Upper lobe of right lung (tissue), 1 donor: ENCODE data around the gene CFL1. TPM values are rescaled to one million over a fixed set of nuclear protein-coding genes. Genes with fewer than 3 reads are reported as not detected.

Experiments
- ATAC-seq: fragments of 200-7000 bp; cut with Tn5 transposase; one replicate; pipeline ENCODE4 v1.9.1; 2020; ENCODE audit warnings: mild to moderate bottlenecking, moderate library complexity
- DNase-seq: peaks from one replicate; pipeline ENCODE4 v3.0.0-alpha.2; 2020
- H3K27ac ChIP-seq: fragments of 200-600 bp; one replicate; pipeline ENCODE4 v1.8.0; 2022
- H3K27me3 ChIP-seq: fragments of 200-600 bp; one replicate; pipeline ENCODE4 v1.8.0; 2022; ENCODE audit warnings: mild to moderate bottlenecking
- H3K36me3 ChIP-seq: fragments of 200-600 bp; one replicate; pipeline ENCODE4 v1.8.0; 2022
- H3K4me1 ChIP-seq: fragments of 200-600 bp; one replicate; pipeline ENCODE4 v1.8.0; 2022
- H3K4me3 ChIP-seq: fragments of 200-600 bp; one replicate; pipeline ENCODE4 v1.8.0; 2022; ENCODE audit warnings: mild to moderate bottlenecking
- H3K9me3 ChIP-seq: fragments of 200-600 bp; one replicate; pipeline ENCODE4 v1.8.0; 2022
- CTCF ChIP-seq: fragments of 200-600 bp; IDR thresholded peaks from one replicate; pipeline ENCODE4 v1.8.0; 2022; ENCODE audit warnings: antibody characterized with exemption
- intact Hi-C: fragments of 100-400 bp; cut with DNase I; formaldehyde crosslinking; loops from one replicate; pipeline ENCODE4 v1.11.0; 2022
- total RNA-seq: library from RNA; stranded (reverse); fragmentation: NEBNext Ultra II Directional; extraction: Animal tissue kit (Norgen Biotek cat#: 25700); gene quantifications from one replicate; pipeline ENCODE4 v1.2.1, GENCODE V29; 2021
- donor health status: DM: no; HTN: yes; CAD: no; lungs with severe emphysema.

CFL1 gene
- total RNA-seq, 1 donor from 2014 or later, result 608 TPM

- no peaks in the 10 kb centered on the region for H3K9me3 ChIP-seq
- peaks cover 19% of the 10 kb centered on the region for H3K4me1 ChIP-seq
- no peaks in the 10 kb centered on the region for H3K36me3 ChIP-seq
- ATAC-seq (peak; percentile 97), DNase-seq (peak; percentile 97)
- intact Hi-C loops, result no loop called here
- H3K4me3 ChIP-seq, result peak overlapping the region; percentile 59
- H3K27ac ChIP-seq, result peak overlapping the region; percentile 74
- H3K27me3 ChIP-seq, result no peaks in the 10 kb centered on the region
- TF ChIP-seq CTCF, result no peak
These were observed 15.6 kb upstream of the CFL1 start for GRCh38 chr11:65873318-65874156.

DNA sequence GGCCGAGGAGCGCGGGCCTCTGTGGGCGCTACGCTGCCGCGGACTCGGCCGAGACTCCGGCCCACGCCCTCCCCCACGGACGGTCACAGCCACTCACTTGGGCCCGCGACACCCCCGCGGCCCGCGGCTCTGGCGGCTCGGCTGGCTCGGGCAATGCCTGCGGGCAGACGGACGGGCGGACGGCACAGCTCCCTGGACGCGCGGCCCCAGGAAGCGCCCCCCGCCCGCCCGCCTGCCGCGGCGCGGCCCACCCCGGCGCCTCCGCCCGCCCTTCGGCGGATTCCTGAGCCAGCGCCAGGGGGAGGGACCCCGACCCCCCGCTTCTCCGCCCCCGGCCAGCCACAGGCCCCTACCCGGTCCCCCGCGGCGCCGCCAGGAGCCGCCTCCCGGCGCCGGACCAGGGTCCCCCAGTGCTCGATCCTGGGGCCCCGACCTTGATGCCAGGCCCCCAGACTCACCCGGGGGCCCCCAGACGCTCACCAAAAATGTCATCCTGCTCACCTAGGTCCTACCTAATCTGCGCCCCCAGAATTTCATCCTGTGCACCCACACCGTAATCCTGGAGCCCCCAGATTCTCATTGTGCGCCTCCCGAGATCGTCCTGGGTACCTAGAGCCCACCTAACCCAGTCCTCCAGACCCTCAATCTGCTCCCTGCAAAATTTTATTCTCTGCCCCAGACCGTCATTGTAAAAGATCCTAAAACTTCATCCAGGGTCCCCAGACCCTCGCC, 14.8 kb upstream of the CFL1 start, which contains the start of gene EFEMP2:
EFEMP2 (minus strand) TSS at position 215 of the 732 bp plus-strand sequence. CDS start 446 bp downstream, outside the sequence.
- Histone ChIP-seq H3K27ac (peak within 1 kb of the TSS; percentile 74), H3K27me3 (no peaks in the 10 kb centered on the region), H3K36me3 (peaks cover 3% of the 10 kb centered on the region), H3K4me3 (peak within 1 kb of the TSS; percentile 59), H3K4me1 (peaks cover 19% of the 10 kb centered on the region), H3K9me3 (no peaks in the 10 kb centered on the region)
- ATAC-seq (peak; percentile 43), DNase-seq (peak; percentile 82)
- intact Hi-C loops, result no loop called here
- TF ChIP-seq CTCF, result no peak

DNA sequence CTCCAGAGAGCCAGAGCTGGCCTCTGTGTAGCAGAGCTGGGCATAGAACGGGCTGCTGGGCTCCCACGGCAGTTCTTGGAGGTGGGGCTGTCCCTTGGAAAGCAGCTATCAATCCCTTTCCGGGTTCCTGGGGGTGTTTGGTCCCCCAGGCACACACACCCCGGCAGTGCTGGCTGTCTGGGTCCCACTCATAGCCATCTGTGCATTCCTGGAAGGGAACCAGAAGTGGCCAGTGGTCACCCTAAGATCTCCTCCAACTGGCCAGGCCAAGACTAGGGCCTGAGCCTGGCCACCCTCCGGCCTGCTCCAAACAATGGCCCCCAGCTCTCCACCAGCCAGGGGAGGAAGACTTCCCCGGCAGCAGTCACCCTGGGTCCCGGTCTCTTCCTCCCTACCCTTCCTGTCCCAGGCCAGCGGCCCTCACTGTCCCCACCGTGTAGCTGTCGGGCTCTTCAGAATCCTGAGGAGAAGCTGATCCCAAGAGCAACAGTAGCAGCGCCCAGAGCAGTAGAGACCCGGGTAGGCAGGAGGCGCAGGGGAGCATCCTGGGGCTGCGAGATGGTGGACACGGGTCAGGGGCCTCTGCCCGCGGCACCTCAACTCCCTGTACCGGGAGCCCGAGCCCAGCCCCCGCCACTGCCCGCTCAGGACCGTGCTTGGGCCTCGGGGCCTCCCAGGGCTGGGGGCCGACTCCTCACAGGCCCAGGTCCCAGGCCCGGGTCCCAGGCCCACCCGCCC, 14.0 kb upstream of the CFL1 start:
- Histone ChIP-seq H3K27ac (peak overlapping the region; percentile 74), H3K4me1 (peaks cover 19% of the 10 kb centered on the region), H3K27me3 (no peaks in the 10 kb centered on the region), H3K4me3 (peak overlapping the region; percentile 59), H3K9me3 (no peaks in the 10 kb centered on the region), H3K36me3 (peaks cover 11% of the 10 kb centered on the region)
- no peak for TF ChIP-seq CTCF
- peak; percentile 72 for DNase-seq
- peak; percentile 9 for ATAC-seq
- intact Hi-C loops, result no loop called here

GRCh38 chr11:65870706-65871681, 13.0 kb upstream of the CFL1 start:
- ATAC-seq (no peak), DNase-seq (no peak)
- TF ChIP-seq CTCF, result no peak
- H3K9me3 ChIP-seq, result no peaks in the 10 kb centered on the region
- H3K4me1 ChIP-seq, result peaks cover 19% of the 10 kb centered on the region
- H3K4me3 ChIP-seq, result peak overlapping the region; percentile 59
- H3K27ac ChIP-seq, result peak overlapping the region; percentile 74
- intact Hi-C loops, result no loop called here
- H3K27me3 ChIP-seq, result no peaks in the 10 kb centered on the region
- H3K36me3 ChIP-seq, result peaks cover 21% of the 10 kb centered on the region
